Omental fat pad (tissue), 4 donors: ENCODE data around the gene PHLDB1. TPM values are rescaled to one million over a fixed set of nuclear protein-coding genes. Genes with fewer than 3 reads are reported as not detected.

ENCODE experiments used
- ATAC-seq: fragments of 150-250 bp; one replicate; pipeline ENCODE4 v1.9.1; 2016; ENCODE audit warnings: mild to moderate bottlenecking, moderate library complexity; ENCODE audit not compliant: low FRiP score
- DNase-seq: peaks from one replicate; pipeline ENCODE4 v3.0.0-alpha.2; 2019; ENCODE audit warnings: low spot score
- CTCF ChIP-seq, 3 donors: fragments of 450-650 bp; IDR thresholded peaks; one replicate each; pipeline ENCODE4 v1.5.1; 2016 to 2017; ENCODE audit warnings: antibody characterized with exemption in 3 of 3, mild to moderate bottlenecking in 3 of 3, moderate library complexity in 2 of 3
- total RNA-seq, 4 donors: library from RNA; depleted of rRNA; stranded (reverse); fragments of >200 nt; gene quantifications; one replicate each; pipeline ENCODE4 v1.1.0, GENCODE V29; 2016

PHLDB1 gene
- total RNA-seq, 4 donors from 2014 or later, result 163 to 363 (median 245) TPM

DNA sequence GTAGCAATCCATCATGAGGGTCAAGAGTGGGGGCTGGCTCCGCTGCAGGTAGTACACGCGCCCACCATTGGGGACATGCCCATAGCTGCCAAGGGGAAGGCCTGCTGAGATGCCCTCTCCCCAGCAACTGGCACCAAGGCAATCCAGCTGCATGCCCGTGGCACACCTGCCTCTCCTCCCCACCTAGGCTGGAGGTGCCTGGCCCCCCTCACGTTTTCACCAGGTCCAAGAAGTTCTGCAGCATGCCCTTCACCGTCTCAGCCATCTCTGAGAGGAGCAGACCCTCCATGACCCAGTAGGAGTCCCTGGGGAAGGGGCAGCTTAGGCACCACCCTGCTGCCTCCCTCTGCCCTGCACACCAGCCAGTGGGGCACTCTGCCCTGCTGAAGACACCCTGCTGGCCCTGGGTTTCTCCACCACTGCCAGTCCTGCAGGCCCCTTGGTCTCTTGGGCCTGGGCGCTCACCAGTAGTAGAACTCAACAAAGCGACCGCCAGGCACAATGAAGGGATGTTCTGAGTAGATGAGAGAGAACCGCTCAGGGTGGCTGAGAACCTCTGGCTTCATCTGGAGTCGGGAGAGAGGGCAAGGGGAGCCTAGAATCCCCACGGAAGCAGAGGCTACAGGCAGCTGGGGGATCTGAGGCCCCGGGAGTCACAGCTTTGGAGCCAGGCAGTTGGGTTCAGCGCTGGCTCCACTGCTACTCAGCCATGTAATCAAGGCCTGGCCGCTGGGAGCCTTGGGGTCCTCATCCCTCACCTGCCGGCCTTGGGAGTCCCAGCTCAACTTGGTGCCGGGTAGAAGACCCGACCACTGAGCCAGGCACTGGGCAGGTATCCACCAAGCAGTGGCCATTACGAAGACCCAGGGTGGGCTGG lies 54.2 kb downstream of the PHLDB1 start:
- TF ChIP-seq CTCF (IDR thresholded peaks at IDR 0.05), result no peak
- ATAC-seq (no peak), DNase-seq (no peak)

- TF ChIP-seq CTCF (IDR thresholded peaks at IDR 0.05), result no peak
- DNase-seq, result no peak
Observed at GRCh38 chr11:118662401-118663271, 55.2 kb downstream of the PHLDB1 start.

DNA sequence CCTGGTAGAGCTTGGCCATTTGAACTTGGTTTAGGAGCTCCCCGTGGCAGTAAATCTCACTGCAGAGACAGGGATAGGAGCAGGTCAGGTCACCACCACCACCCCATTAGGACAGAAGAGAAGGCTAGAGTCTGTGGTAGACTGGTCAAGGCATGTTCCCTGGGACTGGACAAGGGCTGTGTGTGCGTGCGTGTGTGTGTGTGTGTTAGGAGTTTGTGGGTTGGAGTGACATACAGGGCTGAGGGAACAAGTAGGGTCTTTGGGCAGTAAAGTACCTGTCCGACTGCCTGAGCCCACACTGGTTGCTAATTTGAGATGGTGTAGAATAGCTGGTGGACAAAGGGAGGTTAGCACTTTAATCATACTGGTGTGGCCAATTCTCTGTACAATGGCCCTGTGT lies 56.0 kb downstream of the PHLDB1 start:
- ATAC-seq, result no peak
- TF ChIP-seq CTCF (IDR thresholded peaks at IDR 0.05), result no peak
- no peak for DNase-seq

More at GRCh38 chr11:118662401-118663271, 55.2 kb downstream of the PHLDB1 start:
- no peak for ATAC-seq

GRCh38 chr11:118663902-118664301 lies 56.5 kb downstream of the PHLDB1 start:
- ATAC-seq, result no peak
- no peak for DNase-seq
- no peak for TF ChIP-seq CTCF (IDR thresholded peaks at IDR 0.05)

GRCh38 chr11:118666371-118666770 lies 59.0 kb downstream of the PHLDB1 start:
- DNase-seq, result no peak
- ATAC-seq, result no peak

GRCh38 chr11:118670063-118670462 lies 62.6 kb downstream of the PHLDB1 start:
- no peak for DNase-seq
- no peak for ATAC-seq
- no peak for TF ChIP-seq CTCF (IDR thresholded peaks at IDR 0.05)

More at GRCh38 chr11:118666371-118666770, 59.0 kb downstream of the PHLDB1 start:
- TF ChIP-seq CTCF (IDR thresholded peaks at IDR 0.05), result no peak
